IPS-NIHi11 (cell line): Measurements from ENCODE around the gene MEPCE.

Source experiments
- DNase-seq: peaks from one replicate; pipeline ENCODE4 v3.0.0; 2012; ENCODE audit warnings: mixed read lengths, low spot score

Gene MEPCE

DNA sequence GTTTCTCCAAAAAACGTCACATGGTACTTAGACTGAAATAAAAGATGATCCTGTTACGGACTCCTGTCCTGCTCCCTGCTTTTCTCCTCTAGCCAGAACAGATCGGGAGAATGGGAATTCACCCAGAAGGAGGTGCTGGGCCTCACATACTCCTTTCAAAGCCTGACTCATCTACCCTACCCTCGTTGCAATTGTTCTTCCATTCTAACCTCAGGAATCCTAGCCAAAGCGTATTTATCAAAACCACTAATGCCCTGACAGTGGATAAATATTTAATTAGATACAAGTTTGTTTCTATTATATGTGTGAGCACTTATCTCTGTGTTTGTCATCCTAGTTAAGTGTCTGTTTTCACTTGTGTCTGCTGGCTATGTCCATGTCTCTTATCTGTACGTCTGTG, 22.9 kb upstream of the MEPCE start:
- DNase-seq, result no peak

DNA sequence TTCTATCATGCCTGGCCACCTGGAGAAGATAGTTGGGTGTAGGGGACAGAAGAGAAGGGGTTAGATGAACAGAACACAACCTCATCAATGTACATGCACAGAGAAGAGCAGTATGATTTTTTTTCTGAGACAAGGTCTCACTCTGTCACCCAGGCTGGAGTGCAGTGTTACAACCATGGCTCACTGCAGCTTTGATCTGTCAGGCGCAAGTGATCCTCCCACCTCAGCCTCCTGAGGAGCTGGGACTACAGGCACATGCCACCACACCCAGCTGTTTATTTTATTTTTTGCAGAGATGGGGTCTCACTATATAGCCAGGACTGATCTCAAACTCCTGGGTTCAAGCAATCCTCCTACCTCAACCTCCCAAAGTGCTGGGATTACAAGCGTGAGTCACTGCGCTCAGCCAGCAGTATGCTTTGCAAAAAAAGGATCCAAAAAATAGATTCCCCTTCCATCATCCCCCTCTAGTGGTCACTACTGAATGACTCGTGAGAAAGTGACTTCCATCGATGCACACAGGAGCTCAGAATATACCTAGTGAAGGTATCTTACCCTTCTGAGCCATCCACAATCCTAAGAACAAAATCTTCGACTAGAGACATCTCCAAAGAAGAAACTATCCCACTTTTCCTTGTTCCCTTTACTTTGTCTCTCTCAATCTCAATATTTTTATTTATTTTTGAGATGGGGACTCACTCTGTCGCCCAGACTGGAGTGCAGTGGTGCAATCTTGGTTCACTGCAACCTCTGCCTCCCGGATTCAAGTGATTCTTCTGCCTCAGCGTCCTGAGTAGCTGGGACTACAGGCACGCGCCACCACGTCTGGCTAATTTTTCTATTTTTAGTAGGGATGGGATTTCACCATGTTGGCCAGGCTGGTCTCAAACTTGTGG, 22.1 kb upstream of the MEPCE start:
- peak; percentile 69 for DNase-seq

DNA sequence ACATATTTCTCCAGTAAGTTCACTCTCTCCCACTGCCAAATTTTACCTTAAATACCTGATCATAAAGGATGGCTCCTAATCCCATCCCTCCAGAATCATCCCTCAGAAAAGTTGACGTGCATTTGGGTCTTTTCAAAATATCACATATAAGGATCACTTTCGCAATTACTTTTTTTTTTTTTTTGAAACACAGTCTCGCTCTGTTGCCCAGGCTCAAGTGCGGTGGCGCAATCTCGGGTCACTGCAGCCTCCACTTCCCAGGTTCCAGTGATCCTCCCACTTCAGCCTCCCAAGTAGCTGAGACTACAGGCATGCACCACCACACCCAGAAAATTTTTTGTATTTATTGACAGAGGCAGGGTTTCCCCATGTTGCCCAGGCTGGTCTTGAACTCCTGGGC, 18.5 kb upstream of the MEPCE start:
- no peak for DNase-seq

DNA sequence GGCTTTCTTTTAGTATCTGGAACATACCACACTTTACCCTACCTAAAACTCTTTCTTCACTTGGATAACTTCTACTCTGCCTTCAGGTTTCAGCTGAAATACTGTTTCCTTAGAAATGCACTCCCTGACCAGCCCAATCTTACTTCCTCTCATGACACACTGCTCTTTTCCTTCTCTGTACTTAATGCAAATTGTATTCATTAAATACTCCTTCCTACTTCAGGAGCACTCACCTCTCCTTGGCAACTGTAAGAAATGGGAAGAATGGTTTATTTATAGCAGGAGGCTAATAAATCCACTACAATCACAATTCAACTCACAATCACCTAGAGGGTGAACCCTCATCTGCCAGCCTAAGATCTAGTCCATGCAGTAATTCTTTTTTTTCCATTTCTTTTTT, 16.3 kb upstream of the MEPCE start:
- no peak for DNase-seq

DNA sequence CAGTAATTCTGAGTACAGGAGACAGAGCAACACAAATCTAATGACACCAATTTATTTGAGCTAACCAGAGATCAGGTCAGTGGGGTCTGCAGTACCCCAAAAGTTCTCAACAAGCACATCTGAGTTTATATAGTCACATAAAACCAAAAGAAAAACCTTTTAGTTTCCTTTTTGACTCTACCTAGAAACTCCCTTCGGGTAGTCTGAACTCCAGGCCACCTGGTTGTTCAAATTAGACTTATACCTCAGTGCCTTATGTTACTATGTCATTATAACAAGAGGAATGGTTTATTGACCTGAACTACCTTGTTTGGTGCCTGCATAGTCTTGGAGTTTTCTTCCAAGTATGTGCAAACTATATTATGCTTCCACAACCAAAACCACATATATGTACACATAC, 15.7 kb upstream of the MEPCE start:
- DNase-seq, result no peak

DNA sequence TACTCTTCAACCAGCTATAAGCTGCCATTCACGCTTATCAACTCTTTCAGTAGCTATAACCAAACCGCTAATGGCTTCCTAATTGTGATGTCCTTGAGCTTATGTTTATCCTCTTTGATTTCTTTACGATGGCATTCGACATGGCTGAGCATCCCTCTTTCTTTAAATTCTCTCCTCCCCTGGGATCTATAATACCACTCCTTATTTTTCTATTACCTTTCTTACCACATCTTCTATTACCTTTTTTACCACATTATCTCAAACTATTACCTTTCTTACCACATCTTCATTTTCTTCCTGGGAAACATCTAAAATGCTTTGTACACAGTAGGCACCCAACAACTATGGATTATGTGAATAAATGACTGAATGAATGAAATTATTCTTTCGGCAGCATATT, 14.2 kb upstream of the MEPCE start:
- no peak for DNase-seq

DNA sequence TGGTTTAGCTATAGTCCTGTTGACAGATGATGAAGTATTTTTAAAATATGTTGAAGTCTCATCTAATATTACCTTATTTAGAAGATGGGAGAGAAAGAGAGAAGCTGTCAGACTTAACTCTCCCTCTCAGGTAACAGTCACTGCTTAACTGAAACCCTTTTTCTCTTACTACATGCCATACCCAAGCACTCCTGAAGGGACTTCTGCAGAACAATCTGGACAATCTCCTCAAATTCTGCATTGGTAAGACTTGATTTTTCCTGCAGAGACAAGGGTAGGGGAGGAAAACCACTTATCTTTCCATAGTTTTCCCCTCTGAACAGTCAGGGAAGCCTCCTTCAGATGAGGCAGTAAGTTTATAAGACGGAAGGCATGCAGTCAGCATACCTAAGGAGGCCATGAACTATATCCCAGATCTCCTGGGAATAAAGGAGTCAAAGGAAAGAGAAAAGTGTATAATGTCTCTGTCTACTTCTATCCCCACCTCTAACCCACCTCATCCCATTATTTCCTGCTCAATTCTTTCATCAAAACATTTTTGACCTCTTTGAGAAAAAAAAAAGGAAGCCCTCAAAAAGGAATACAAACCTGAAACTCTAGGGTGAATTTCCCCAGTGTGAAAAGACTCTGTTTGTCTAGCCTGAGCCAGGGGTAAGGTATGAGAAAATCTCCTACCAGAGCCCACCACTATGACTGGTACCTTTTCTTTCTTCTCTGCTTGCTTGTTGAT, 10.5 kb upstream of the MEPCE start:
- DNase-seq, result no peak

DNA sequence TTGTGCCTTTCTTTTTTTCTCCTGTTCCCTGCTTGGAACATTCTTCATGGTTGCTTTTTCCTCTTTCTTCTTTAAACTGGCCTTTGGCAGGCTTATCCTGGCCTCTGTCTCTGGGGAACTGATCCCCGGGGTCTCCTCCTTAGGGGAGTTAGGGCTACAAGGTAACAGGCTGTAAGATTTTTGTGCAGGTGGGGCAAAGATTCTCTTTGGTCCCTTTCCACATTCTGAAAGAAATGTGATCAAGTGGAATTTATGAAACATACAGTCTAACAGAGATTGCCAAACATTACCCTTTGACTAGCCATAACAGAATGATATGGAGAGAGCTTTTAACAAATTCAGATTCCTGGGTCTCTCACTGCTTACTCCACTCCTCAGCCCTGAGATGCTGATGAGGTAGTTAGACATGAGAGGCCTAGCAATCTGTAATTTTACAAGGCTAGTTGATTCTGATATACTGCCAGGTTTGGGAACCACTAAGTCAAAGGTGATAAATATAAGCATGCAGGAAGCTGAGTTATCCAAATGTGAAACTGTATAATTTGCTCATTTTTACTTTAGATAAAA, 9.9 kb upstream of the MEPCE start:
- DNase-seq, result no peak

DNA sequence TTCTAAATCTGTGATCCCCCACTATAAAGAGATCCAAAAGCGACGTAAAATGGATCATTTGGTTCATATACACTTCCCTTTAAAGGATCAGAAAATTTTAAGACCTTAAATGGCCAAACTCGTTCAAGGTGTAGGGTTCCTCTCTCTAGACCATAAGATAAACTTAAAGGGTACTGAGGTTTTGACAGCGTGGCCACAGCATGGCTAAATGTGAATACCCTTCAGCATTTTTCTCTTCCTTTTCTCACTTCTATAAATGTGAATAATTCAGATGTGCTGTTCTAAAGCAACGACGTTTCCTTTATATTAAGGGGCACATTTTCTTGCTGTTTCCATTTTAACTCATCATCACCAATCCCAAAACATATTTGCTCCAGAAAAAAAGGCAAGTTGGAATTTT, 6.3 kb upstream of the MEPCE start:
- DNase-seq, result no peak

DNA sequence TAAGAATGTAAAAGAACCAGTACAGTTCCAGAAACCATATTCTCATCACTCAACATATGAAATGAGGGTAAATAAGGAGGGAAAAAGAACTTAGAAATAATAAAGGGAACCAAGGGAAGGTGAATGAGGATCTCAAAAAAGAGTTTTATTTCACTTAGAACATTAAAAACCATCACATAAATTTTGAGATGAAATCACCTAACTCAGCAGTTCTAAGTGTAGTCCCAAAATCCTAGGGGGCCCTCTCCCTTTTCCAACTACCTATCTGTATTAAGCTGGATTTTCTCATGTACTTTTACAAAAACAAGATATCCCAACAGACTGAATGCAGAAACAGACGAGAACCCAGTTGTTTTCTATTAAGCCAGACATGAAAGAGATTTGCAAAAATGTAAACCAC, 4.3 kb upstream of the MEPCE start:
- DNase-seq, result no peak

DNA sequence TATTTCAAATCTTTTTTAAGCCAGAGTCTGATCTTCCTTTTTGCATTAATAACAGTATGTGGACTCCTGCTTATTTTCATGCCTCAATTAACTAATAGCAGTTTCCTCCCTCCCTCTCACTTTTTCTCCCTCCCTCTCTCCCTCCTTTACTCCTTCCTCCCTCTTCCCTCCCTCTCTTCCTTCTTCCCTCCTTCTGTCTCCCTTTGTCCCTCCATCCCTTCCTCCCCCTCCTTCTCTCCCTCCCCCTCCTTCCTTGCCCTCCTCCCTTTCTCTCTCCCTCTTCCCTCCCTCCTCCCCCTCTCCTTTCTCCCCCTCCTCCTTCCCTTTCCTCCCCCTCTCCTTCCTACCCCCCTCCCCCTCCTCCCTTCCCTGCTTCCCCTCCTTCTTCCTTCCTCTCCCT, 3.1 kb upstream of the MEPCE start:
- DNase-seq, result no peak

DNA sequence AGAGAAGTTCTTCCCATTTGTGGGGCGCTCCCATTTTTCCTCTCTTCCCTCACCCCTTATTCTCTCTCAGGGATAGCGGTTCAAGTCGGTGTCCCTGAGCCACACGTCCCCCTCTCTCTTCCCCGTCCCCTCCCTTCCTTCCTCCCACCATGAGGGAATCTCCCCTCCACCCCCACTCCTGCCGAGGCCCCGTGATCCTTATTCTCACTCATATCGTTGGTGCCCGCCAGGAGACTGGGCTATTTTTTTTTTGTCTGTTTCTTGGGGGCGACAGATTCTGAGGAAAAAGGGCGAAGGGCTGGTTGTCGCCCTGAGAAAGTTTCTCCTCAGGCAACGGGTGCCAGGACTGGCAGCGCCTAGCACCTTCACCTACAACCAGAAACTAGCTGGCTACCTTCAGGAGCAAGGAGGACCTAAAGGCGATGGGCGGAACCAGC, 1.9 kb upstream of the MEPCE start:
- no peak for DNase-seq

DNA sequence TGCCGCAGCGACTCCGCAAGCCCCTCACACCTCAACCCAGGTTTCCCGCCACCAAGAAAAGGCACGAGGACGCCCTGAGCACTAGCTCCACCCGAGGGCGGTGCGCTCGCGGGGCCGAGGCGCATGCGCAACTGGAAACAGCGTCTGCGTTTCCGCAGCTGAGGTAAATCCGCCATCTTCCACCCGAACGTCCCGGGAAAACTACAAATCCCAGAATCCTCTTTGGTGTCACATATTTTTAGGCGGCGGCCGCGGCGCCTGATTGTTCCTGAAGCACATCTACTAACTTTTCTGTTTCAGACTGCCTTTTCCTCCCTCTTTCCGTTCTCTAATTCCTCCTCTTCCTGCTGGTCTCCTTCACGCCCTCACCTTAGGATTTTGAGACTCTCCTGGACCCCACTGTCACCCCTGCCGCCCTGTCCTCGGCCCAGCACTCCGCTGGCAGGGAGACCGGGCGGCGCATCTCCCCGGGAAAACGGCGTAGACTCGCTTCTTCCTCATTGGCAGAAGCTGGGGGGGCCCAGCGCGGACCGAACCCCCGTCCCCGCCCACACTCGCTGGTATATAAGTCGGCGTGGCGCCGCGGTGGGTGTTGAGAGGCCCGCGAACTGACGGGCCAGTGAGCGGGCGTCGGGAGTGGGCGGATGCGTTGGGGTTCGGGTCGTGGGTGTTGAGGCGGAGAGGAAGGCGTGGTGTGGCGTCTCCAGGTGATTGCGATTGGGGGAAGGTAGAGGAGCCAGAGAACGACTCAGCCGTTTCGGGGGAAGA, 1.2 kb upstream of the MEPCE start, which contains the start of gene ZCWPW1:
Gene ZCWPW1, minus strand, starts transcription at position 505 of the 768 bp plus-strand sequence. CDS start 8,054 bp downstream, outside the sequence.
- peak; percentile 88 for DNase-seq

DNA sequence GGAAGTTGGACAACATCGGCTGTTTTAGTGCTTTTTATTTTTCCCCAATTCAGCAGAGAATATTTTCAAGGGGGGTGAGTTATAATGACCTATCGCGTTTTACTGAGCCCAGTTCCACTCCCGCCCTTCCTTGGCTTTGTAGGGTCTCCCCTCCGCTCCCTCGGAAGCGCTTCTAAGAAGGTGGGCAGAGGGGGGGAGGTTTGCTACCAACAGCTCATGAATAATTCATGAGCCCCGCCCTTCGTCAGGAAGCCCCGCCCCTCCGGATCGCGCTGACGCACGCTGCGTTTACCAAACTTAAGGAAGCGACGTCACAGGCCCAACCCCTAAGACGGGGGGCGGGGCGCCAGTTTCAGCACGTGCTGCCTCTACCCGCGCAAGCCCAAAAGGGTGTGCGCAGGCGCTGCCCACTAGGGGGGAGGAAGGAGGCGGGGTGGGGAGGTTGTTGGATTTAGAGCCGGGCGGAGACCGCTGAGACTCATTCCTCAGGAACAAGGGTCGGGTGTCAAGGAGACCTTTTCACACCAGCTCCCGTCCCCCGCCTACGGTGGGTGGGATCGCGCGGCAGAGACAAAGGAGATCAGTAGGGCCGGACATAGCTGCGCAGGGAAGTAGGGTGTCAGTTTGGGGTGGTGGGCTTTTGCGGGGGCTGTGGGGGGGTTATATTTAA, 529 bp upstream of the MEPCE start:
- peak; percentile 88 for DNase-seq

DNA sequence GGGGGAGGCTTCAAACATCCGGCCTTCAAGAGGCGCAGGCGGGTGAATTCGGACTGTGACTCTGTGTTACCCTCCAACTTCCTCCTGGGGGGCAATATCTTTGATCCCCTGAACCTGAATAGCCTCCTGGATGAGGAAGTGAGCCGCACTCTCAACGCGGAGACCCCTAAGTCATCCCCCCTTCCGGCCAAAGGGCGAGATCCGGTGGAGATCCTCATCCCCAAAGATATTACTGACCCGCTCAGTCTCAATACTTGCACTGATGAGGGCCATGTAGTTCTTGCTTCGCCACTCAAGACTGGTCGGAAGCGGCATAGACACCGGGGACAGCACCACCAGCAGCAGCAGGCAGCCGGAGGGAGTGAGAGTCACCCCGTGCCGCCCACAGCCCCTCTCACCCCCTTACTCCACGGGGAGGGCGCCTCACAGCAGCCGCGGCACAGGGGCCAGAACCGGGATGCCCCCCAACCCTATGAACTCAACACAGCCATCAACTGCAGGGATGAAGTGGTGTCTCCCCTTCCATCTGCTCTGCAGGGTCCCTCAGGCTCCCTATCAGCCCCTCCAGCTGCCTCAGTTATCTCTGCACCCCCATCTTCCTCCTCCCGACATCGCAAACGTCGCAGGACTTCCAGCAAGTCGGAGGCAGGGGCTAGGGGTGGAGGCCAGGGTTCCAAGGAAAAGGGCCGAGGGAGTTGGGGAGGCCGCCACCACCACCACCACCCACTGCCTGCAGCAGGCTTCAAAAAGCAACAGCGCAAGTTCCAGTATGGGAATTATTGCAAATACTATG, 1.1 kb downstream of the MEPCE start:
- no peak for DNase-seq

DNA sequence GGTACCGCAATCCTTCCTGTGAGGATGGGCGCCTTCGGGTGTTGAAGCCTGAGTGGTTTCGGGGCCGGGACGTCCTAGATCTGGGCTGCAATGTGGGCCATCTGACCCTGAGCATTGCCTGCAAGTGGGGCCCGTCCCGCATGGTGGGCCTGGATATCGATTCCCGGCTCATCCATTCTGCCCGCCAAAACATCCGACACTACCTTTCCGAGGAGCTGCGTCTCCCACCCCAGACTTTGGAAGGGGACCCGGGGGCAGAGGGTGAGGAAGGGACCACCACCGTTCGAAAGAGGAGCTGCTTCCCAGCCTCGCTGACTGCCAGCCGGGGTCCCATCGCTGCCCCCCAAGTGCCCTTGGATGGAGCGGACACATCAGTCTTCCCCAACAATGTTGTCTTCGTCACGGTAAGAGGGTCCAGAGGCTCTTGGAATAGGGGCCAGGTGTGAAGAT, 1.7 kb downstream of the MEPCE start:
- DNase-seq, result no peak

DNA sequence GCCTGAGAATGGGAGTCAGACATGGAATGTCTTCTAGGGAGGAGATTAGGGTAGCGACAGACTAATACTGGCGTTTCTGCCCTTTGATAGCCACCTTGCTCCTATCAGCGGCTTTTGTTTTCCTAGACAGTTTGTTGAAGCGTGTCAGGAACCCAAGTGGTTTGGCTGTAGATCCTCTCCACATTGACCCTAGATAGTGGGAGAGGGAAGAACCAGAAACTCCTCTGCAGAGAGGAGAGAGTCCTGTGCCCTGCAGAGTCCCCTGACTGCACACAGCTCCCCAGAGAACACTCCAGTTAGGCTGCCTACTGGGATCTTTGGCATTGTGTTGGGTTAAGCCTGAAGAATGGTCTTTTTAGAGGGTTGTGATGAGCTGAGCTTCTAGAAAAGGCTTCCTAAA, 2.4 kb downstream of the MEPCE start:
- DNase-seq, result no peak

DNA sequence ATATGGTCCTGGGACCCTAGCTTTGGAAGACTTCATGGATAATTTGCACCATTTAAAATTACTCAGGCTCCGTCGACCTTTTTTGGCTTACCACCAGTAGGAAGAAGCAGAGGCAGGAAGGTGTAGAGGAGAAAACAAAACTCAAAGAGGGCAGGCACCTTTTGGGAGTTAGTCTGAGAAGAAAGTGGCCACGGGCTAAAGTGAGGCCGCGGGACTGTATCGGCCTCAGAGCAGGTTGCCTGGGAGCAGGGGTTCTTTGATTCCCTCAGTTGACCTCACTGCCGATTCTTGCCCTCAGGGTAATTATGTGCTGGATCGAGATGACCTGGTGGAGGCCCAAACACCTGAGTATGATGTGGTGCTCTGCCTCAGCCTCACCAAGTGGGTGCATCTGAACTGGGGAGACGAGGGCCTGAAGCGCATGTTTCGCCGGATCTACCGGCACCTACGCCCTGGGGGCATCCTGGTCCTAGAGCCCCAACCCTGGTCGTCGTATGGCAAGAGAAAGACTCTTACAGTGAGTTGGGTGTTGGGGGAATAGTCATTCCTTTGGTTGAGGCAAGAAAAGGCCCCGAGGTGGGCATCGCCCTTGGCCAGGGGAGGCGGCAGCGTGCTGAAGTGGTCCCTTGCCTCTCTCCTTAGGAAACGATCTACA, 3.1 kb downstream of the MEPCE start:
- no peak for DNase-seq

DNA sequence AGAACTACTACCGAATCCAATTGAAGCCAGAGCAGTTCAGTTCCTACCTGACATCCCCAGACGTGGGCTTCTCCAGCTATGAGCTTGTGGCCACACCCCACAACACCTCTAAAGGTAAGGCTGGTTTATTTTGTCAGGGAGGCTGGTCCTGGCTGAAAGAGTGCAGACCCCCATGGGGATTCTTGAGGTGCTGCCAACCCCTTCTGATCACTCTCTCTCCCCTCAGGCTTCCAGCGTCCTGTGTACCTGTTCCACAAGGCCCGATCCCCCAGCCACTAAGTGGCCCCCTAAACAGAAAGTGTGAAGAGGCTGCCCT, 3.6 kb downstream of the MEPCE start:
- no peak for DNase-seq

DNA sequence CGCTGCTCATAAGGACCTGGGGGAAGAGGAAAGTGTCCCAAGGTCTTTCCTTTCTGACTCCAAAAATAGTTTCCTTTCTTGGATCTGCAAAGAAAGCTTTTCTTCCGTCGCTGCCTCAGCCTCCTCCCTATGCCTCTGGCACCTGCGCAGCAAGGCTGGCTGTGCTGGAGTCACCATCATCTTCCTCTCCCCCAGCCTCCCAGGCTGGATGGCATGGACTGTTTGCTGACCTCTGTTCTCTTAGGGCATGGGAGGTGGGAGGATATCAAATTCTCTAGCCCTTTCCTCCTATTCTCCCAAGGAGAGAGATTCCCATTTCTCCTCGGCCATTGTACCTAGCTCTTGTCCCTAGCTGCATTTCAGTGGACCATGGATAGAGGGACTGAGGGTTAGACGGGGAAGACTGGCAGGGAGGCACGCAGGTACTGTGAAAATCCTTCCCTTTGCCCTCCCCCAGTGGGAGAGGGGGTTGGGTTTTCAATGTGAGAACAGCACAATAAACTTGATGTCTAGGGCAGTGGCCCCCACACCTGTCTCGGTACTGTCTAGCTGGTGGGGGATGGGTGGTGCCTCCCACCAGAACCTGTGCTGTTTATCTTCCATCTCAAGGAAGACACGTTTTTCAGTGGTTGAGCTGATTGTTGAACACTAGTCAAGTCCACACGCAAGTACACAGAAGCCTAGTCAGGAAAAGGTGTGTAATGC, 4.1 kb downstream of the MEPCE start:
- DNase-seq, result no peak
